HS-27A (cell line): ENCODE results near the gene ZNF383.
"Not testable (repeated sequence)": the region's sequence is repeated elsewhere in the genome, so short reads cannot be mapped to it uniquely, and the experiment has no call there.

ENCODE experiments used
- DNase-seq: peaks from one replicate; pipeline ENCODE4 v3.0.0-alpha.2; 2012; ENCODE audit warnings: low read depth, missing footprints

Gene ZNF383

DNA sequence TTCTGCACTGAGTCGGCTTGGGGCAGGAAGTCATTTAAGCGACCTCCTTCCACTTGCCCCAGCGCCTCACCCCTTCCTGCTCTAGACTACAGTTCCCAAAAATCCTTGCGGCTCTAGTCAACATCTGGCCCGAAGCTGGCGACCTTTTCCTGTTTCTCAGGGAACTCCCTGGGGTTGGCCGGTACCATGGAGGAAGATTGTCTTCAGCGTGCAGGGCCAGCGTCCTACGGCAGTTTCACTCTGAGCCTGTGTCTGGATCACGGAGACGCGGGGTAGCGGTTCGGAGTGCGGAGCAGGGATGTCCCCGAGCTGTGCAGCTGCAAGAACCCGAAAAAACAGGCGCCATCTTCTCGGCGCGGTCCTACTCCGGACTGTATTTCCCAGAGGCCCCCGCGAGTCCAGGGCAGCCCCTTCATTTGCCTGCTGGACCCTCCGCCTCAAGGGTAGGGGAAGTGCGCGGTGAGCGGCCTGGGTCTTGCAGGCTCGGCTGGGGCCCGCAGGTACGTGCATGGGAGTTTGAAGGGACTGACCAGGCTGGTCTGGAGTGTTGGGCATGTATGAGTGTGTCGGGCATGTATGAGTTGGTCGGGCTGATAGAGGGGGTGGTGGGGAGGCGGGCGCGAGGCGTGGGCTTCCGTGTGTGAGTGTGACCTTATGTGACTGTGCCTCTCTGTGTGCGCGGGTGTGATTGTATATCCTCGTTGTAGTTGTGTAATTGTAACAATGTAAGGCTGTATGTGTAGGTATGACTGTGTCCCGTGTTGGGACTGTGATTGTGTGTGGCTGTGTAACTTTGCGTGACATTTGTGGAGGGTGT lies at the start of gene ZNF383:
TSS of gene ZNF383 (plus strand) at position 440 of the 817 bp plus-strand sequence. CDS start 12,240 bp downstream, outside the sequence.
- DNase-seq, result peak; percentile 97

- peak; percentile 92 for DNase-seq
Observed at GRCh38 chr19:37172368-37173366, 45.3 kb upstream of the ZNF383 start, which contains the start of gene ZNF585A. TSS of gene ZNF585A (minus strand) at chr19:37172695. CDS start at chr19:37169910, 2,785 bp downstream.

GRCh38 chr19:37186071-37186470 lies 31.9 kb upstream of the ZNF383 start:
- DNase-seq, result not testable (repeated sequence)

- not testable (repeated sequence) for DNase-seq
Observed at GRCh38 chr19:37195248-37195647, 22.8 kb upstream of the ZNF383 start.

DNA sequence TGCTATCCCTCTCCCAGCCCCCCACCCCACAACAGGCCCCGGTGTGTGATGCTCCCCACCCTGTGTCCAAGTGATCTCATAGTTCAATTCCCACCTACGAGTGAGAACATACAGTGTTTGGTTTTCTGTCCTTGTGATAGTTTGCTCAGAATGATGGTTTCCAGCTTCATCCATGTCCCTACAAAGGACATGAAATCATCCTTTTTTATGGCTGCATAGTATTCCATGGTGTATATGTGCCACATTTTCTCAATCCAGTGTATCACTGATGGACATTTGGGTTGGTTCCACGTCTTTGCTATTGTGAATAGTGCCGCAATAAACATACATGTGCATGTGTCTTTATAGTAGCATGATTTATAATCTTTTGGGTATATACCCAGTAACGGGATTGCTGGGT lies 20.9 kb upstream of the ZNF383 start:
- DNase-seq, result not testable (repeated sequence)

- DNase-seq, result no peak
Observed at GRCh38 chr19:37197768-37198167, 20.2 kb upstream of the ZNF383 start.

DNA sequence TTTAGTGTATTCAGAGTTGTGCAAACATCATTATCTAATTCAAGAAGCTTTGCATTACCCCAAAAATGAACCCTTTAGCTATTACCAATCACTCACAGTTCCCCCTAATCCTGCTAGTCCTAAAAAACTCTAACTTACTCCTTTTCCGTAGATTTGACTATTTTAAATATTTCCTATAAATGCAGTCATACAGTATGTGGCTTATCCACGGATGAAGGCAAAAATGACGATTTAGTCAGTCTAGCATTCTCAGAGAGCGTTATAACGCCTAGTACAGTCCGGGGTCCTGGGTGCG lies 587 bp upstream of the ZNF383 start:
- DNase-seq, result no peak

- DNase-seq, result no peak
Observed at GRCh38 chr19:37218592-37218935, 550 bp downstream of the ZNF383 start.

- no peak for DNase-seq
Observed at GRCh38 chr19:37220383-37220782, 2.4 kb downstream of the ZNF383 start.

DNA sequence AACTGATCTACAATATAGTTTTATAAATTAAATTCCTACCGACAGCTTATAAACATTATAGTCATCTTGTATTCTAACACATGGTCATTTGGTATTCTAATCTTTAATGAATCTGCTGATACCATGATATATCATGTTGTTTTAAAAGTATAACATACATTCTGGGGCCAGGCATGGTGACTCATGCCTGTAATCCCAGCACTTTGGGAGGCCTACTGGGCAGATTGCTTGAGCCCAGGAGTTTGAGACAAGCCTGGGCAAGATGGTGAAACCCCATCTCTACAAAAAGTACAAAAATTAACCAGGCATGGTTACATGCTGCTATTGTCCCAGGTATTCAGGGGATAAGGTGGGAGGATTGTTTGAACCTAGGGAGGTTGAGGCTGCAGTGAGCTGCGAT lies 3.1 kb downstream of the ZNF383 start:
- no peak for DNase-seq

GRCh38 chr19:37226248-37226647 lies 8.2 kb downstream of the ZNF383 start:
- no peak for DNase-seq

DNA sequence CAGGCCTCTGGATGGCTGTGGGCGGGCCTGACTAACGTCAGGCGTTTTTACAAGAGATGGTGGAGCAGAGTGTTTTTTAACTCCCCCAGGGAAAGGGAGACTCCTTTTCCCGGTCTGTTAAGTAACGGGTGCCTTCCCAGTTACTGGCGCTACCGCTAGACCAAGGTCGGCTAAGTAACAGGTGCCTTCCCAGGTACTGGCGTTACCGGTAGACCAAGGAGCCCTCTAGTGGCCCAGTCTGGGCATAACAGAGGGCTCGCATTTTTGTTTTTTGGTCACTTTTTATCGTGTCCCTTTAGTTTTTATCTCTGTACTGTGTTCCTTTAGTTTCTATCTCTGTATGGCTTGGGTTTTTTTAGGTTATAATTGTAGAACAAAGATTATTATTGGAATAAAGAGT lies 10.0 kb downstream of the ZNF383 start:
- DNase-seq, result no peak

DNA sequence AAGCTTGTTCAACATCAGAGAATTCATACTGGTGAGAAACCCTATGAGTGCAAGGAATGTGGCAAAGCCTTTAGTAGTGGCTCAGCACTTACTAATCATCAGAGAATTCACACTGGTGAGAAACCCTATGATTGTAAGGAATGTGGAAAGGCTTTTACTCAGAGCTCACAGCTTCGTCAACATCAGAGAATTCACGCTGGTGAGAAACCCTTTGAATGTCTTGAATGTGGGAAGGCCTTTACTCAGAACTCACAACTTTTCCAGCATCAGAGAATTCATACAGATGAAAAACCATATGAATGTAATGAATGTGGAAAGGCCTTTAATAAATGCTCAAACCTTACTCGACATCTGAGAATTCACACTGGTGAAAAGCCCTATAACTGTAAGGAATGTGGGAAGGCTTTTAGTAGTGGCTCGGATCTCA lies 25.2 kb downstream of the ZNF383 start:
- DNase-seq, result no peak

DNA sequence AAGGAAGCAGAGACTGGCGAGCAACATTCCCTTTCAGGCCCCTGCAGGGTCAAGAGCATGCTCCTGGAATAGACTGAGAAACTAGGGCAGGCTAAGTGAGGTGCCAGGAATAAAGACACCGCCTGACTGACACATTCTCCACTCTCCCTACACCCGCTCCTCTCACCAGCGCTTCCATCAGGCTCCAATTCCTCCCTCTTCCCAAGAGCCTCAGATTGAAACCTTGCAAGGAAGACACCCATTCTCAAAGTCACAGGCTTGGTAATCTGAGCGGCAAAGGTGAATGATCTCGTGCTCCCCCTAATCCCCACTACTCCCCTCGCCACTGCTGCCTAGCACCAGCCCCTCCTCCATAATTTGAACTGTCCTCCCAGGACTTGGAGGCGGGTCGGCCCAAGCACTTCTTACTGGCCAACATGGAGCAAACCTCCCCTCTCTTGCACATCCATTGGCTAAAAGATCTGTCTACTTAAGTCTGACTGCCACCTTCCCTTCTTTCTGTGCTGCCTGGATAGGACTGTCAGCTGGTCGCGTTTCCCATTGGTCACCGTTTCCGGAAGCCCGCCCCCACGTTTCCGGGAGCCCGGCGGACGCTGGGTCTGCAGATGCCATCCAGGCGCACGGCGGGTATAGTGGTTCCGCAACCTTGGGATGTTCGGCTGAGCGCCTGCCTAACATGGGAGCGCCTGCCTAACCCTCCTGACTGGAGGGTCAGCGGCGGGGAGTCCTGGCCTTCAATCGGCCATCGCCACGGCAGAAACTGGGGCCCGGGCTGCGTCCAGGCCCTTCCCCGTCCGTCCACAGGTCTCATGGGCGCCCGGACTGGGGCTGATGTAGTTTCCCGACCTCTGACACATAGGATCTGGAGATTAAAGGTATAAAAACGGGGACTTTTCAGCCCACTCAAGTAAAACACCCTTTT lies 33.6 kb downstream of the ZNF383 start:
- DNase-seq, result no peak

DNA sequence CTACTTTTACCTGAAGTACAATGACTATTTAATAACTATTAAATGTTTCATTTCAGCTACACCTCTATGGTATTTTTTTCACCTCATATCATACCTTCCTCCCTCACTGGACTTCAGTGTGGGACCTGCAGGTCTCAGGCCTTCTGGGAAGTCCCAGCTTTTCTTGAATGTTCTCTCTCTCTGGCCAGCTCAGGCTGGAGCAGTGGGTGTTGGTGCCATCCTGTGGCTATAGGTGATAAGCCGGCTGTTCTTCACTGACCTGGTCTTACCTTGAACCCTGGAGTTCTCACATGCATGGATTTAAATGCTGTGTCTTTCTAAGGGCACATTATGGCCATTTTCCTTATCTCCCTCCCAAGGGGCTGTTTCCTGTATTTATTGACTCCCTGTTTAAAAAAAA lies 45.0 kb downstream of the ZNF383 start:
- not testable (repeated sequence) for DNase-seq

GRCh38 chr19:37267005-37267404 lies 49.0 kb downstream of the ZNF383 start:
- DNase-seq, result not testable (repeated sequence)

- not testable (repeated sequence) for DNase-seq
Observed at GRCh38 chr19:37267755-37268154, 49.7 kb downstream of the ZNF383 start.

DNA sequence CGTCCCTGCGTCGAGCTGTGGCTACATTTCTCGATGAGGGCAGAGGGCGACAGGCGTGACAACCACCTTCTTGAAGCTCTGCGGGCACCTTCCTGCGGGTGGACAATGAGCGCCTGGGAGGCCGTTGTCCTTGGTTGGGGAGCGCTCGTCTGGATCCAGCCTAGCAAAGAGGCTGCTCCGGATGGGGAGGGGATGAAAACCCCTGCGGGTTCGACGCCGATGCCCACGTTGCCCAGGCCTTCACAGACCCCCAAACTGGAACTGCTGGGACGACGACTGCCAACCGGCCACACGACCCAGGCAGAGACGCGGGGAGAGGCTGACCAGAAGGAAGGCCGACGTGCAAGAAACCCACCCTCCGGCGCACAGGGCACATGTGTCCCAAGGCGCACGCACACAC lies 62.6 kb downstream of the ZNF383 start:
- not testable (repeated sequence) for DNase-seq

GRCh38 chr19:37284020-37284419 lies 66.0 kb downstream of the ZNF383 start:
- not testable (repeated sequence) for DNase-seq

- not testable (repeated sequence) for DNase-seq
Observed at GRCh38 chr19:37289229-37289628, 71.2 kb downstream of the ZNF383 start.
